Activated CD8-positive, alpha-beta memory T cell treated with anti-CD3 and anti-CD28 coated beads, Interleukin-2, amount 50 U/mL, for 24 hours (primary cell): ENCODE data around the gene ZNF432.
A peak's percentile ranks its signal among the peaks of the same experiment; 100 is the strongest.
"Not testable (repeated sequence)": the region's sequence is repeated elsewhere in the genome, so short reads cannot be mapped to it uniquely, and the experiment has no call there.

Experiments used
- DNase-seq: peaks from one replicate; pipeline ENCODE4 v3.0.0-alpha.2; 2020; ENCODE audit errors: extremely low read depth

ZNF432 gene

DNA sequence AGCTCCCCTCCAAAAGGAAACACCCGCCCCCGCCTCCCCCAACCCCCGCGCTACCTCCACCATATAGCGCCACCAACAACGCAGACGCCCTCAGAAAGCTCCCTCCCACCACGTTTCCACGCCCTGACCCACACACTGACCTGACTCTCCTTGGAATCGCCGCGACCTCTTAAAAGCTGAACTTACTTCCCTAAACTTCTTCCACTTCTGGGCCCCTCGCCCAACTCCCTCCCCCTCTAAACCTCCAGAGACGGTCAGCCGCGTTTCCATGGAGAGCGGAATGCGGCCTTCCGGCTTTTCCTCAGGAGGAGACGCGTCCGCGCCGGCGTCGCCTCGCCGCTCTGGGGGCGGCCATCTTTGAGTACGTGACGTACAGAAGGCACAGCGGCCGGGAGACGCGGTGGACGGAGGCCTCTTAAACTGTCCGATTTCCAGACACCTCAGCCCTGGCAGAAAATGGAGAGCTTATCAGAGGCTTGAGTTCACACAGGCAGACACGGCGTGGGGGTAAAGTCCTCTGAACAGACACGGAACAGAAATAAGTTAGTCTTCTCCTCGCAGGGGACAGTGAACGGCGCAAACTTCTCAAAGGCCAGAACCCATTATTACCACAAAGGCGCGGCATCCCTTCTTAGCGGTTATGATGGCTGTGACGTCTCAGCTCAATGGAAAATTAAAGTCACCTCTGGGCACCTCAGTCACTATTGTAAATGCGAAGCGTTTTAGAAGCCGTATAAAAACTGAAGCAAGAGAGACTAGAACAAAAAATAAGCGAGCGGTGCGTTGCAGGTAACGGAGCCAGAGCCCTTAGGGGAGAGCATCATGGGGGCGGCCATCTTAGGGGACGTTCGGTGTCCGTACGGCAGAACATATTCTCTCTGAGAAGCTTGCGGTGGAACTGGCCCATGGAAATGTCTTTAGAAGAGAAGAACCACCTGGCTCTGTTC is at the start of gene ZNF432:
Gene ZNF432 (minus strand): TSS at position 284 of the 947 bp plus-strand sequence. CDS start 1,970 bp downstream, outside the sequence.
- peak; percentile 56 for DNase-seq

DNA sequence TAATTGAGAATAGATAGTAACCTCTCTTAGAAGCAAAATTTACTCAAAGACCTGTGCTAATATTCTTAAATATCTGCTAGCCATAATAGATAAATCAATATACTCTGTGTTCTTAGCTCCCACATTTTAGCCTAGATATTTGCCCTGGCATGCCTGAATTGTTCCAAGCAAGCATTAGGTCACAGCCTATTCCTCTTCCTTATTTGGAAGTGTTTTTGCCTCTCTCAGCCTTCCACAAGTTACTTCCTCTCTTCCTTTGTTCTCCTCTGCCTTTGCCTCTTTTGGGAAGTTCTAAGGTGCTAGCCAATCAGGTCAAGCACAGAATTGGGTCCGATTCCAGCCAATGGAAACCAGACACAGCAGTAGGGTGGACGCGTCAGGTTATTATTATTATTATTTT is 47.8 kb upstream of the ZNF432 start:
- DNase-seq, result not testable (repeated sequence)

DNA sequence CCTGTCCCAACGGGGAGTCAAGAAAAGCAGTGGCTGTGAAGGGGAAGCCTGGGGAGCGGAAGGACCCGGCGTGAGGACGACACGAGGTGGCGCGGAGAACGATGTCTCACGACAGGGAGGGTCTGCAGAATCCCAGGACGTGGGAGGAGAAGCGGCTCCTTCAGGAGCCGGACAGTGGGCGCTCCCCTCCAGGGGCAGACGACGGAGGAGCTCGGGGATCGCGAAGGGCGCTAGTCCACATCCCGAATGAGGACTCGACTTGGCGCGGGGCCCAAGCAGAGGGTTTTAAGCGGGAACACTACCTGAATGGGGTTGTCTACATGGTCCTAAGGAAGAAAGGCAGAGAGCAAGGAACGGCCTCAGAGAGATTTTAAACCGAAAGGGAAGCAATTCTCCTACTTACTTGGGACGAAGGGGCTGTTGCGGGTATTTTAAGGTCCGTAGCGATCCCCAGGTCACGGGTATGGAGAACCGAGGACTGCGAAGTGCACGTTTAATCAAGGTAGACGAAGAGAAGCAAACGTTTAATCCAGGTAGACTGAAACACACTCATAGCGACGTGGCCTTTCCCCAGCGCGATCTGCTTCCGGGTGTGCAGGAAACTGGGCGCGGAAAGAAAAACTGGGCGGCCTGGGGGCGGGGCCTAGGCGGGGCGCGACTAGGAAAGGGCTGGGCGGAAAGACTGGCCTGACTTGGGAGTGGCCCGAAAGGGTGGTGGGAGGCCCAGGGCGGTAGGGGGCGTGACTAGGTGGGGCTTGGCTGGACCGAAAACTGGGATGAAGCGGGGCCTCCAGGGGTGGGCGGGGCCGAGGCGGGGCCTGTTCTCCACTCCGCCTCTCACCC is 46.8 kb upstream of the ZNF432 start, which contains the start of gene ZNF841:
Gene ZNF841 (minus strand): TSS at position 594 of the 843 bp plus-strand sequence. CDS start 10,964 bp downstream, outside the sequence.
- peak; percentile 69 for DNase-seq

DNA sequence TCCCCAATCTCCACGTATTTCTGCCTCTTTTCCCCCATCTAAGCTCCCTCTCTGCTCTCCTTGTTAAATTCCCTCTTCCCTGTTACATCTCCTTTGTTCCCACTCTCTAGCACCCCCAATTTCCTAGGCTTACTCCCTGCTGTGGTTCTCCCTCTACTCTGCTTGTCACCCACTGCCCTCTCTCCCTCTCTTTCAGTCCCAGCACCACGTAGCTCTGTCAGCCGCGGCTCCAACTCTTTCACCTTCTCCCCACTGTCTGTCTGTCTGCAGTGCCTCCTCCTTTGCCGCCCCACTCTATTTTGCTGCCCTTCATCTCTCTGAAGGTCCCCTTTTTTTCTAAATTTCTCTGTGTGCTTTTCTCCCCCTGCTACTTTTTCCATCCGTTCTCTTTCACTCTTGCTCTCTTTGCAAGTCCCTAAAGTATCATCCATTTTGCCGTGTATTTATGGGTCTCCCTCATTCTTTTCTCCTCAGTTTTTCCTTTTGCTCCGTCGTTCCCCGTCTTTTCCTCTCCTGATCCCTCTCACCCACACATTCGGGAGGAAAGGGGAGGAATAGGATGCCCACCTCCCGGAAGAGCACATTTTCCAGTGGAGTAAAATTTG is 46.0 kb upstream of the ZNF432 start:
- DNase-seq, result no peak

DNA sequence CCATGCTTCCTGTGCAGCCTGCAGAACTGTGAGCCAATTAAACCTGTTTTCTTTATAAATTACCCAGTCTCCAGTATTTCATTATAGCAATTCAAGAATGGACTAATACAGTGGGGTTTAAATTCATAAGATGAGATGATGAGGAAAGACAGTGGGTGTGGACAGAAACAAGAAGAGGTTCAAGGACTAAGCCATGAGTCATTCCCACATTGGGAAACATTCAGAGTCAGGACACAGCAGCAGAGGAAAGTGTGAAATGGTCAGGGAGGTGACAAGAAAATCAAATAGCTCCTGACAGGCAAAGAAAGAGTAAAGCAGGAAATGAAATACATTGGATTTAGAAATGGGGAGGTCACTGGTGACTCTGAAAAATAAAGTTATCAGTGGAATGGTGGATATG is 37.8 kb upstream of the ZNF432 start:
- no peak for DNase-seq

DNA sequence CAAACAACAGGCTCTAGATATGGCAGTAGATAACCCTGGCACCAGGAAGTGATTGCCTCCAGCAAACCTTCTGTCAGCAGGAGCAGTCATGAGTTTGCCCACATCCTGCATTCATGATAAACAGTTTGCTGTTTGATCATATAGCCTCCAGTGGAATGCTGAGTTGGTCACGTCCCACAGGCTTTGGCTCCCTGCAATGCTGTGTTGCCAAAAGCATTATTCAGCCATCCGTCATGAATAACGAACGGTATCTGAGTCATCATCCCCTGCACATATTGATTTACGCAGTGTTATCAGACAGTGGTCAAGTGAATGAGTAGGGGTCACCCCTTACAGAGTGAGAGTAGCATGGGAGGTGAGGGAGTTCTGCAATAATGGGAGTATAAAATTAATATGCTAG is 21.9 kb upstream of the ZNF432 start:
- no peak for DNase-seq

DNA sequence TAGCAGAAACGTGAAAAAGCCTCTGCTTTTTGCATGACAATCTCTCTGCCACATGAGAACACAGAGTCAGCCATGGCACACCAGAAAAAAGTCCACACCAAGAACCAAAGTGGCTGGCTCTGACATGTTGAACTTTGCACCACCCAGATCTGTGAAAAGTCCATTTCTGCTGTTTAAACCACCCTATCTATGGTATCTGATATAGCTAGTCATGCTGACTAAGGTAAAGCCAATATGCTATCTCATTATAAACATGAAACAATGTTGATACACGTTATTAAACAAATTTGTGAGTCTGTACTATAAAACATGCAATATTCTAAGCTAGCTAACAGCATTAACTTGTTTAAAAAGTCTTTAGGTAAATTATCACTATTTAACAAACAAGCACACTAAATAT is 21.0 kb upstream of the ZNF432 start:
- no peak for DNase-seq

DNA sequence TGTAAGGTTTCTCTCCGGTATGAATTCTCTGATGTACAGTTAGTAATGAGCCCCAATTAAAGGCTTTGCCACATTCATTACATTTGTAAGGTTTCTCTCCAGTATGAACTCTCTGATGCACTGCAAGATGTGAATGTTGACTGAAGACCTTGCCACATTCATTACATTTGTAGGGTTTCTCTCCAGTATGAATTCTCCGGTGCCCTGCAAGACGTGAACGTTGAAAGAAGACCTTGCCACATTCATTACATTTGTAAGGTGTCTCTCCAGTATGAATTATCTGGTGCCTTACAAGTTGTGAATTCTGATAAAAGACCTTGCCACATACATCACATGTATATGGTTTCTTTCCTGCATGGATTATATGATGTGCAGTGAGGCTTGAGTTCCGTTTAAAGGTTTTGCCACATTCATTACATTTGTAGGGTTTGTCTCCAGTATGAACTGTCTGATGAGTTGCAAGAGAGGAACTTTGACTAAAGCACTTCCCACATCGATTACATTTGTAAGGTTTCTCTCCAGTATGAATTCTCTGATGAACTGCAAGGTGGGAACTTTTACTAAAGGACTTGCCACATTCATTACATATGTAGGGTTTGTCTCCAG is 17.7 kb upstream of the ZNF432 start:
- DNase-seq, result no peak

DNA sequence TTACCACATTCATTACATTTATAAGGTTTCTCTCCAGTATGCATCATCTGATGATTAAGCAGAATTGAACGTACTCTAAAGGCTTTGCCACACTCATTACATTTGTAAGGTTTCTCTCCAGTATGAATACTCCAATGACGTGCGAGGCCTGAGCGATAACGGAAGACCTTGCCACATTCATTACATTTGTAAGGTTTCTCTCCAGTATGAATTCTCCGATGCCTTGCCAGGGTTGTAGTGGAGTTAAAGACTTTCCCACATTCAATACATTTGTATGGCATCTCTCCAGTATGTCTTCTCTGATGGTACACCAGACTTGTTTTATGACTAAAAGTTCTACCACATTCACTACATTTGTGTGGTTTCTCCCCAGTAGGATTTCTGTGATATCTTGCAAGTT is 16.8 kb upstream of the ZNF432 start:
- no peak for DNase-seq

DNA sequence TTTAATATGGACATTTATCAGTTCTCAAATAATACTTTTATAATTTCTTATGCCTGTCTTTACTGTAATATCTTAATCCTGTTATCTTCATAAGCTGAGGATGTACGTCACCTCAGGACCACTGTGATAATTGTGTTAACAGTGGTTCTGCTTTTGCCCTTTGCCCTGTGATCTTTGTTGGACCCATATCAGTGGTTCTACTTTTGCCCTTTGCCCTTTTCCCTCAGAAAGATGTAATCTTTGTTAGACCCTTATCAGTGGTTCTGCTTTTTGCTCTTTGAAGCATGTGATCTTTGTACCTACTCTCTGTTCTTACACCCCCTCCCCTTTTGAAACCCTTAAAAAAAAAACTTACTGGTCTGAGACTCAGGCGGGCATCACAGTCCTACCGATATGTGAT is 7.8 kb upstream of the ZNF432 start:
- DNase-seq, result not testable (repeated sequence)

DNA sequence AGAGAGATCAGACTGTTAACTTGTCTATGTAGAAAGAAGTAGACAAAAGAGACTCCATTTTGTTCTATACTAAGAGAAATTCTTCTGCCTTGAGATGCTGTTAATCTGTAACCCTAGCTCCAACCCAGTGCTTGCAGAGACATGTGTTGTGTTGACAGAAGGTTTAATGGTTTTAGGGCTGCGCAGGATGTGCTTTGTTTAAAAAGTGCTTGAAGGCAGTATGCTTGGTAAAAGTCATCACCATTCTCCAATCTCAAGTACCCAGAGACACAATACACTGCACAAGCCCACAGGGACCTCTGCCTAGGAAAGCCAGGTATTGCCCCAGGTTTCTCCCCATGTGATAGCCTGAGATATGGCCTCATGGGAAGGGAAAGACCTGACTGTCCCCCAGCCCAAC is 3.1 kb upstream of the ZNF432 start:
- not testable (repeated sequence) for DNase-seq

DNA sequence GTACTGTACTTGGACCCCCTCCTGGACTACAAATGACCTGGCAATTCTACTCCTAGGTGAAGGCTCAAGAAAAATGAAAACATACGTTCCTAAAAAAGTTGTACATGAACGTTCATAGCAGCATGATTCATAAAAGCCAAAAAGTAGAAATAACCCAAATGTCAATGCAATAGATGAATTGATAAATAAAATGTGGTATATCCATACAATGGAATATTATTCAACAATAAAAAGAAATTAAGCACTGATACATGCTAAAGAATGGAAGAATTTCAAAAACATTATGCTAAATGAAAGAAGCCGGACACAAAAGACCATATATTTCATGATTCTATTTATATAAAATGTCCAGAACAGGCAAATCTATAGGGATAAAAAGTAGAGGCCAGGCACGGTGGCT is 9.5 kb downstream of the ZNF432 start:
- no peak for DNase-seq

DNA sequence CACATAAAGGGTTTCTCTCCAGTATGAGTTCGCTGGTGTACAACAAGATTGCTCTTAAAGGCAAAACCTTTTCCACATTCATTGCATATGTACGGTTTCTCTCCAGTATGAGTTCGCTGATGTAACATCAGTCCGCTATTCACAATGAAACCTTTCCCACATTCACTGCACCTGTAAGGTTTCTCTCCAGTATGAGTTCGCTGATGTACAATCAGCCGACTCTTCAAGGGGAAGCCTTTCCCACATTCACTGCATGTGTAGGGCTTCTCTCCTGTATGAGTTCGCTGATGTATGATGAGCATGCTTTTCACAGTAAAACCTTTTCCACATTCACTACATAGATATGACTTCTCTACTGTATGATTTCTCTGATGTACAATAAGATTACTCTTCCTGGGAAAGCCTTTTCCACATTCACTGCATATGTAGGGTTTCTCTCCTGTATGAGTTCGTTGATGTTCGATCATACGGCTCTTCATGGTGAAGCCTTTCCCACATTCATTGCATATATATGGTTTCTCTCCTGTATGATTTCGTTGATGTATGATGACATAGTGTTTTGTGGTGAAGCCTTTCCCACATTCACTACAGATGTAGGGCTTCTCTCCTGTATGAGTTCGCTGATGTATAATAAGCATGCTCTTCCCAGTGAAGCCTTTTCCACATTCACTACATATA is 14.4 kb downstream of the ZNF432 start:
- DNase-seq, result no peak

DNA sequence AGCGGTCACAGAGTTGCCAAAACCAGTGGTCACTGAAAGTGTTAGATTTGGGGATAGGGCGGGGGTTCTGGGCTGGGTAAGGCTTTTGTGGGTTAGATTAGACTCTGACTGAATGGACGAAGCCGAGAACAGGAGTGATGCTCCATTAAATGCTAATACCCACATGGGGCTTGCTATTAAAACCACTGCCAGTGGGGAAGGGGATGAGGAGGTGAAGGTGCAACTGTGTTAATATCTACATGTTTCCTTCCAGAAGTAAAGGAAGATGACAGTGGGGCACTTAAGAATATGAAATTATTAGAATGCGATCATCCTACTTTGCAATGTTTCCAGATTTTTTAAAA is 19.9 kb downstream of the ZNF432 start:
- DNase-seq, result no peak

DNA sequence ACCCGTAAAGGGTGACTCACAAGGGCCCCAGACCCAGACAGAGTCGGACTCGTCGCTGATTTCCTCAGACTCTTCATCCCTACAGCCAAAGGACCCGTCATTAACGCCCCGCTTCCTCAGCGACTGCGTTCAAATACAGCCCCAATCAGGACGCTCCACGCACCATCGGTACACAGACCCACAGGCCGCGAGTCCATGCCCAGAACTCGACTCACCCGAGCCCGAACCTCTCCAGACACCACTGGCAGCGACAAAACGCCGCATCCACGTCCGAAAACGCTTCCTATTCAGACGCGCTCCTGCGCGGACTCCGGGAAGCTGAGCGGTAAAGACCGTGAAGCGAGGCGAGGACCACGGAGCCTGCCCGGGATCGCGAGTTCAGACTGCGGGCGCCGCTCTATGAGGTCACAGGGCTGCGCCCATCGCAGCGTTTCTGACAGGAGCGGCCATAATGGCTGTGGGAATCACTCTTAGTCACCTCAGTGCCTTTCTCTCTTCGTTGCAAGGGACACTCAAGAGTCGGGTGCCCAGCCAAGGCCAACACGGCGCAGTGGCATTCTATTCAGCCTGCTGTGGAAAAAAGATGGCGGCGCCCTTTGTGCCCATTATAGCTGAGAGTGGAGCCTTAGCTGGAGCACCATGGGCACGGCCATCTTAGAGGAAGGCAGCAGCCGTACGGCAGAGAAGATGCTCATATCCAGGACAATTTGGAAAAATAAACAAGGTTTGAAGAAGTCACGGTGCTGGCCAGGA is 20.4 kb downstream of the ZNF432 start, which contains the start of gene ZNF614:
Gene ZNF614 (minus strand): TSS at position 353 of the 753 bp plus-strand sequence. CDS start 2,634 bp downstream, outside the sequence.
- DNase-seq, result peak; percentile 70

DNA sequence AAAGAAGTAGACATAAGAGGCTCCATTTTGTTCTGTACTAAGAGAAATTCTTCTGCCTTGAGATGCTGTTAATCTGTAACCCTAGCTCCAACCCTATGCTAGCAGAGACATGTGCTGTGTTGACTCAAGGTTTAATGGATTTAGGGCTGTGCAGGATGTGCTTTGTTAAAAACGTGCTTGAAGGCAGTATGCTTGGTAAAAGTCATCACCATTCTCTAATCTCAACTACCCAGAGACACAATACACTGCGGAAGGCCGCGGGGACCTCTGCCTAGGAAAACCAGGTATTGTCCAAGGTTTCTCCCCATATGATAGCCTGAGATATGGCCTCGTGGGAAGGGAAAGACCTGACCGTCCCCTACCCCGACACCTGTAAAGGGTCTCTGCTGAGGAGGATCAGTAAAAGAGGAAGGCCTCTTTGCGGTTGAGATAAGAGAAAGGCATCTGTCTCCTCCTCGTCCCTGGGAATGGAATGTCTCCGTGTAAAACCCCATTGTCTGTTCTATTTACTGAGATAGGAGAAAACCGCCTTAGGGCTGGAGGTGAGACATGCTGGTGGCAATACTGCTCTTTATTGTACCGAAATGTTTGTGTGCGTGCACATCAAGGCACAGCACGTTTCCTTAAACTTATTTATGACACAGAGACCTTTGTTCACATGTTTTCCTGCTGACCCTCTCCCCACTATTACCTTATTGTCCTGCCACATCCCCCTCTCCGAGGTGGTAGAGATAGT is 22.2 kb downstream of the ZNF432 start:
- not testable (repeated sequence) for DNase-seq

DNA sequence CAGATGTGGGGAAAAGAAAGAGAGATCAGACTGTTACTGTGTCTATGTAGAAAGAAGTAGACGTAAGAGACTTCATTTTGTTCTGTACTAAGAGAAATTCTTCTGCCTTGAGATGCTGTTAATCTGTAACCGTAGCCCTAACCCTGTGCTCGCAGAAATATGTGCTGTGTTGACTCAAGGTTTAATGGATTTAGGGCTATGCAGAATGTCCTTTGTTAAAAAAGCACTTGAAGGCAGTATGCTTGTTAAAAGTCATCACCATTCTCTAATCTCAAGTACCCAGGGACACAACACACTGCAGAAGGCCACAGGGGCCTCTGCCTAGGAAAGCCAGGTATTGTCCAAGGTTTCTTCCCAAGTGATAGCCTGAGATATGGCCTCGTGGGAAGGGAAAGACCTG is 24.2 kb downstream of the ZNF432 start:
- DNase-seq, result not testable (repeated sequence)

DNA sequence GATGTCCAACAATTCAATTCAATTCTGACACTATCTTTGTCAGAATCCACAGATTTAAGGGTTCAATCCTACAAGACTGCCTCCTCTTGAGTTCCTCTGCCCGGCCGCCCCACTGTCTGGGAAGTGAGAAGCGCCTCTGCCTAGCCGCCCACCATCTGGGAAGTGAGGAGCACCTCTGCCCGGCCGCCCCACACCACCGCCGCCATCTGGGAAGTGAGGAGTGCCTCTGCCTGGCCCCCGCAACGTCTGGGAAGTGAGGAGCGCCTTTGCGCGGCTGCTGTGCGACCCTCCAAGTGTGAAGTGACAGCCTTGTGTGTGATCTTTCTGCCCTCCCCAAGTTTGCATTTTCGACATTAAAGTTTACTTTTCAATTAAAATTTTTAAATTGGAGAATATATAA is 26.4 kb downstream of the ZNF432 start:
- DNase-seq, result no peak

DNA sequence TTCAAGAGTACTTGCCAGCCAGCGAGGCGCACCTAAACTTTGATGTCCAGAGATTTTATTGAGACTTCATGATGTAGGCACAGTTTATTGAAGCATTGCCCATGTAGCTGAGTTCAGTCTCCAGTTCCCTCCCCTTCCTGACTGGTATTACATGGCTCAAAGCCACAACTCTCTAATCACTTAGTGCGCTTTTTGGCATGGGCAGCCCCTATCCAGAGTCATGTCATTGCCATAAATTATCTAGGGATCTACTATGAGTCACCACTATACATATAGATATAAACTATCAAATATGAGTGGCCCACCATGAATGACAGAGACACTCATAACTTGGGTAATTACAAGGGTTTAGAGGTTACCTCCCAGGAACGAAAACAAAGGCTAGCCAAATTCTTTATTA is 28.1 kb downstream of the ZNF432 start:
- DNase-seq, result no peak

DNA sequence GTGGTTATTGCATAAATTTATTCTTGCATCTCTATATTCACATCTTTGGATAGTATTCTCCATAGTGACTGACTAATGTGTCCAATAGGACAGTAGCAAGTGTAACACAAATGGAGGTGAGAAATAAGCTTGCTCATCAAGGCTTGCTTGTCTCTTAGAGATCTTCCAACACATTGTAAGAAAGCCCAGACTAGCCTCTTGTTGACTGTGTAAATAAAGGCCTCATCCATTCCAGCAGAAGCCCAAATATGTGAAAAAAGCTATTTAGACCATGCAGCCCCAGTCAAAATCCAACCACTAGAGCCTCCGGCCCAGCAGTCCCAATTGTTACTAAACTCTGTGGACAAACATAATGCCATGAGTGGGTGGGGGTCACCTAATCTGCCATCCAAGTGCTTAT is 38.0 kb downstream of the ZNF432 start:
- no peak for DNase-seq
